ENCODE measurements around the gene NPEPL1. TPM values are rescaled to one million over a fixed set of nuclear protein-coding genes. Genes with fewer than 3 reads are reported as not detected.
"Not testable (repeated sequence)": the region's sequence is repeated elsewhere in the genome, so short reads cannot be mapped to it uniquely, and the experiment has no call there.

The NPEPL1 gene
- total RNA-seq, 4 donors from 2014 or later: 24.3 to 57.3 (median 36.9) TPM

- no peaks in the 10 kb centered on the region for H3K9me3 ChIP-seq
- H3K4me3 ChIP-seq: no peak overlapping the region
- no peaks in the 10 kb centered on the region for H3K36me3 ChIP-seq
- ATAC-seq: no peak
- WGBS, 2 donors (ENCODE audit: low coverage in 1 of 2): 67 to 76% methylated on average over 7 of the region's 7 CpGs
- no peak overlapping the region for H3K27ac ChIP-seq
- no peak for TF ChIP-seq EP300 (IDR thresholded peaks at IDR 0.05)
- TF ChIP-seq CTCF (IDR thresholded peaks at IDR 0.05): no peak
- no peak for TF ChIP-seq POLR2A (IDR thresholded peaks at IDR 0.05)
- no peak for TF ChIP-seq POLR2AphosphoS5 (IDR thresholded peaks at IDR 0.05)
- no peaks in the 10 kb centered on the region for H3K4me1 ChIP-seq
- H3K27me3 ChIP-seq: peaks cover 17% of the 10 kb centered on the region
Observed at GRCh38 chr20:58756450-58756775, 63.8 kb downstream of the NPEPL1 start.

- H3K27ac ChIP-seq, H3K36me3 ChIP-seq, H3K4me1 ChIP-seq, H3K9me3 ChIP-seq, H3K4me3 ChIP-seq, ATAC-seq: not testable (repeated sequence)
- WGBS, 2 donors (ENCODE audit: low coverage in 1 of 2): 83 to 92% methylated on average over 4 to 5 of the region's 5 CpGs
- H3K27me3 ChIP-seq: peaks cover 17% of the 10 kb centered on the region
Observed at GRCh38 chr20:58757647-58758046, 65.0 kb downstream of the NPEPL1 start.

GRCh38 chr20:58759947-58760346 lies 67.3 kb downstream of the NPEPL1 start:
- no peak for ATAC-seq
- 70% methylated on average over 3 of the region's 3 CpGs; no CpG with 5 or more reads in 1 of the 2 donors for WGBS, 2 donors (ENCODE audit: low coverage in 1 of 2)
- Histone ChIP-seq H3K9me3 (no peaks in the 10 kb centered on the region), H3K36me3 (no peaks in the 10 kb centered on the region), H3K27ac (no peak overlapping the region), H3K4me1 (no peaks in the 10 kb centered on the region), H3K4me3 (no peak overlapping the region), H3K27me3 (peaks cover 19% of the 10 kb centered on the region)
- TF ChIP-seq POLR2AphosphoS5 (IDR thresholded peaks at IDR 0.05): no peak
- no peak for TF ChIP-seq CTCF (IDR thresholded peaks at IDR 0.05)
- no peak for TF ChIP-seq POLR2A (IDR thresholded peaks at IDR 0.05)
- no peak for TF ChIP-seq EP300 (IDR thresholded peaks at IDR 0.05)

- H3K27ac ChIP-seq: no peak overlapping the region
- WGBS, 2 donors (ENCODE audit: low coverage in 1 of 2): 80 to 93% methylated on average over 2 to 3 of the region's 3 CpGs
- peaks cover 21% of the 10 kb centered on the region for H3K27me3 ChIP-seq
- ATAC-seq: no peak
- H3K9me3 ChIP-seq: no peaks in the 10 kb centered on the region
- TF ChIP-seq POLR2AphosphoS5 (IDR thresholded peaks at IDR 0.05): no peak
- H3K4me1 ChIP-seq: no peaks in the 10 kb centered on the region
- H3K36me3 ChIP-seq: no peaks in the 10 kb centered on the region
- no peak overlapping the region for H3K4me3 ChIP-seq
Observed at GRCh38 chr20:58760856-58761255, 68.3 kb downstream of the NPEPL1 start.

GRCh38 chr20:58762120-58762519 lies 69.5 kb downstream of the NPEPL1 start:
- TF ChIP-seq EP300 (IDR thresholded peaks at IDR 0.05) (no peak), CTCF (IDR thresholded peaks at IDR 0.05) (no peak), POLR2AphosphoS5 (IDR thresholded peaks at IDR 0.05) (no peak), POLR2A (IDR thresholded peaks at IDR 0.05) (no peak)
- Histone ChIP-seq H3K27me3 (peaks cover 32% of the 10 kb centered on the region), H3K4me1 (no peaks in the 10 kb centered on the region), H3K4me3 (no peak overlapping the region), H3K9me3 (no peaks in the 10 kb centered on the region), H3K27ac (no peak overlapping the region), H3K36me3 (no peaks in the 10 kb centered on the region)
- ATAC-seq: no peak
- WGBS, 2 donors (ENCODE audit: low coverage in 1 of 2): 100% methylated on average over 1 of the region's 4 CpGs; no CpG with 5 or more reads in 1 of the 2 donors

GRCh38 chr20:58763076-58763475 lies 70.5 kb downstream of the NPEPL1 start:
- H3K9me3 ChIP-seq: no peaks in the 10 kb centered on the region
- TF ChIP-seq POLR2A (IDR thresholded peaks at IDR 0.05) (no peak), POLR2AphosphoS5 (IDR thresholded peaks at IDR 0.05) (no peak), EP300 (IDR thresholded peaks at IDR 0.05) (no peak), CTCF (IDR thresholded peaks at IDR 0.05) (no peak)
- H3K27ac ChIP-seq: no peak overlapping the region
- H3K4me1 ChIP-seq: no peaks in the 10 kb centered on the region
- ATAC-seq: no peak
- H3K27me3 ChIP-seq: peaks cover 27% of the 10 kb centered on the region
- WGBS, 2 donors (ENCODE audit: low coverage in 1 of 2): 100% methylated on average over 5 of the region's 7 CpGs; no CpG with 5 or more reads in 1 of the 2 donors
- H3K36me3 ChIP-seq: no peaks in the 10 kb centered on the region
- no peak overlapping the region for H3K4me3 ChIP-seq

Other genes with a start within 250 kb of the NPEPL1 start
- 1 to 10 TPM in 2 of 4 donors, under 1 TPM in 2; 0.40 to 1.1 (median 0.88) TPM for gene APCDD1L, start 177.4 kb upstream of the NPEPL1 start, total RNA-seq
- gene STX16, start 41.5 kb upstream of the NPEPL1 start, total RNA-seq: 10 to 100 TPM; 26.1 to 90.4 (median 47.8) TPM
- under 1 TPM in 1 of 4 donors, not detected in 3; 0.19 TPM for gene GNAS-AS1, start 158.1 kb downstream of the NPEPL1 start, total RNA-seq
- gene GNAS, start 159.9 kb downstream of the NPEPL1 start, total RNA-seq: 100 to 1,000 TPM; 521 to 893 (median 652) TPM

Measured in gastroesophageal sphincter (tissue), 4 donors.